Measurements from ENCODE around the gene NQO1. TPM values are rescaled to one million over a fixed set of nuclear protein-coding genes. Genes with fewer than 3 reads are reported as not detected.
A peak's percentile ranks its signal among the peaks of the same experiment; 100 is the strongest.

NQO1 gene
- total and polyA plus RNA-seq, 9 of the 15 experiments (the other 6 are each of a cell fraction or from before 2014, with no cell fraction given), result 96.7 to 198 (median 122) TPM

GRCh38 chr16:69707920-69708683, 18.3 kb downstream of the NQO1 start:
- DNase-seq (ENCODE audit: extremely low read depth in 1 of 4, low spot score in 3 of 4), result no peak
- POLR2A ChIA-PET, result interaction anchor here (1.6 to 1.7 kb wide), 2 partner anchors 14 to 17 kb away, joined by 3 to 8 read pairs; no protein-coding TSS in a partner anchor
- intact Hi-C loops (cut with micrococcal nuclease), result loop anchor here (5.0 to 10.0 kb wide), 2 partner anchors 213 to 224 kb away; no protein-coding TSS in a partner anchor

GRCh38 chr16:69706975-69707340, 19.4 kb downstream of the NQO1 start:
- intact Hi-C loops (cut with micrococcal nuclease), result loop anchor here (5.0 to 10.0 kb wide), 2 partner anchors 212 to 225 kb away; no protein-coding TSS in a partner anchor
- H3K79me2 ChIP-seq (ENCODE audit: control insufficient read depth, insufficient read depth, low read length), result no peaks in the 10 kb centered on the region
- no peaks in the 10 kb centered on the region for H3K9me1 ChIP-seq (ENCODE audit: control insufficient read depth, insufficient read depth, low read length)
- no peaks in the 10 kb centered on the region; a peak in 1 of 5 replicates for H3K4me1 ChIP-seq (replicated peaks in 1 of 2; ENCODE audit: control insufficient read depth in 2 of 2, insufficient read depth in 2 of 2, low read length in 2 of 2)
- no peak for TF ChIP-seq ZNF280B (CRISPR knock-in tag; IDR thresholded peaks at IDR 0.05)
- TF ChIP-seq TOE1 (IDR thresholded peaks at IDR 0.05; ENCODE audit: borderline replicate concordance), result no peak
- TF ChIP-seq TOE1 (CRISPR knock-in tag; IDR thresholded peaks at IDR 0.05; ENCODE audit: borderline replicate concordance, low read depth), result no peak
- TF ChIP-seq OTX1 (CRISPR knock-in tag; IDR thresholded peaks at IDR 0.05), result no peak
- no peak for TF ChIP-seq RAD51 (IDR thresholded peaks at IDR 0.05; ENCODE audit: borderline replicate concordance, low read depth)
- no peak for TF ChIP-seq SMARCE1 (IDR thresholded peaks at IDR 0.05)
- TF ChIP-seq DNMT1 (IDR thresholded peaks at IDR 0.05), result no peak
- H2AFZ ChIP-seq (ENCODE audit: low read depth, low read length), result no peak overlapping the region
- peaks cover 44% of the 10 kb centered on the region; the same call in 2 of the 3 replicates for H3K36me3 ChIP-seq (ENCODE audit: control insufficient read depth, insufficient read depth, low read length)
- DNase-seq (ENCODE audit: extremely low read depth in 1 of 4, low spot score in 3 of 4) (no peak), ATAC-seq (no peak), FAIRE-seq (no peak)
- ChIA-PET POLR2A (interaction anchor here (0.6 to 1.9 kb wide), 4 partner anchors 15 to 545 kb away, joined by 3 to 5 read pairs (median 4); no protein-coding TSS in a partner anchor), CTCF (ENCODE audit: low intra/inter-chr PET ratio) (interaction anchor here (0.7 kb wide), 1 partner anchor 64 kb away, joined by 3 read pairs; no protein-coding TSS in a partner anchor)
- no peaks in the 10 kb centered on the region for H3K9me3 ChIP-seq (replicated peaks; ENCODE audit: control insufficient read depth, insufficient read depth, low read depth, low read length)
- H4K20me1 ChIP-seq (replicated peaks; ENCODE audit: control insufficient read depth, insufficient read depth, low read length), result no peaks in the 10 kb centered on the region
- no peak overlapping the region for H3K27ac ChIP-seq (ENCODE audit: extremely low read depth, low read depth, low read length)
- BruUV-seq (replicated peaks), result no TSS peak
- no peak overlapping the region for H3K4me3 ChIP-seq
- H3K9ac ChIP-seq (ENCODE audit: insufficient read depth in 1 of 2, low read depth in 2 of 2, low read length in 2 of 2), result no peak overlapping the region
- no peak overlapping the region for H3K4me2 ChIP-seq (ENCODE audit: insufficient read depth, low read length)
- no peaks in the 10 kb centered on the region for H3K27me3 ChIP-seq (ENCODE audit: control insufficient read depth in 2 of 2, insufficient read depth in 2 of 2, low read length in 2 of 2)
- WGBS (ENCODE audit: insufficient coverage, low coverage, missing lambda C conversion rate), result 90% methylated on average over 2 of the region's 2 CpGs
- in situ Hi-C loops (cut with MboI), result loop anchor here (5.0 kb wide), 1 partner anchor 220 kb away; no protein-coding TSS in a partner anchor

More at GRCh38 chr16:69707920-69708683, 18.3 kb downstream of the NQO1 start:
- no peaks in the 10 kb centered on the region; a peak in 1 of 5 replicates for H3K4me1 ChIP-seq (replicated peaks in 1 of 2; ENCODE audit: control insufficient read depth in 2 of 2, insufficient read depth in 2 of 2, low read length in 2 of 2)
- no peak overlapping the region for H3K4me2 ChIP-seq (ENCODE audit: insufficient read depth, low read length)
- no peaks in the 10 kb centered on the region for H3K79me2 ChIP-seq (ENCODE audit: control insufficient read depth, insufficient read depth, low read length)
- H3K27ac ChIP-seq (ENCODE audit: extremely low read depth, low read depth, low read length), result no peak overlapping the region
- CTCF ChIA-PET (ENCODE audit: low intra/inter-chr PET ratio), result interaction anchor here (1.7 to 2.8 kb wide), 2 partner anchors 47 to 221 kb away, joined by 5 to 29 read pairs; partner anchors contain the start of gene NOB1
- no peaks in the 10 kb centered on the region for H3K27me3 ChIP-seq (ENCODE audit: control insufficient read depth in 2 of 2, insufficient read depth in 2 of 2, low read length in 2 of 2)
- H3K9ac ChIP-seq (ENCODE audit: insufficient read depth in 1 of 2, low read depth in 2 of 2, low read length in 2 of 2), result no peak overlapping the region
- BruUV-seq (replicated peaks), result no TSS peak
- no peak overlapping the region for H3K4me3 ChIP-seq
- ATAC-seq (no peak), FAIRE-seq (no peak)
- no peaks in the 10 kb centered on the region for H4K20me1 ChIP-seq (replicated peaks; ENCODE audit: control insufficient read depth, insufficient read depth, low read length)
- H3K9me1 ChIP-seq (ENCODE audit: control insufficient read depth, insufficient read depth, low read length), result no peaks in the 10 kb centered on the region
- no peak overlapping the region for H2AFZ ChIP-seq (ENCODE audit: low read depth, low read length)
- peak; percentile 56; the same call in 1 of the 2 replicates for TF ChIP-seq POLR2AphosphoS2 (IDR thresholded peaks at IDR 0.05; ENCODE audit: low read length)
- TF ChIP-seq ZFPM2 (CRISPR knock-in tag; IDR thresholded peaks at IDR 0.05), result no peak
- in situ Hi-C loops (cut with MboI), result loop anchor here (5.0 kb wide), 1 partner anchor 219 kb away; no protein-coding TSS in a partner anchor
- H3K9me3 ChIP-seq (replicated peaks; ENCODE audit: control insufficient read depth, insufficient read depth, low read depth, low read length), result no peaks in the 10 kb centered on the region
- WGBS (ENCODE audit: insufficient coverage, low coverage, missing lambda C conversion rate), result 73% methylated on average over 10 of the region's 10 CpGs
- peaks cover 47% of the 10 kb centered on the region; the same call in 2 of the 3 replicates for H3K36me3 ChIP-seq (ENCODE audit: control insufficient read depth, insufficient read depth, low read length)

Measured in K562 (cell line).